HepG2 (cell line): Measurements from ENCODE around the gene PRXL2A. TPM values are rescaled to one million over a fixed set of nuclear protein-coding genes. Genes with fewer than 3 reads are reported as not detected.

Source experiments
- ATAC-seq: fragments of 200-7000 bp; cut with Tn5 transposase; 3 replicates; pipeline ENCODE4 v1.9.1; 2020; ENCODE audit warnings: mild to moderate bottlenecking, moderate library complexity
- BruUV-seq: library from RNA; stranded (reverse); fragments of 400-500 nt; replicated peaks from 2 replicates; lab custom pipeline; 2021; lab: Mats Ljungman, UMichigan
- CTCF ChIA-PET: fragments of 300-600 bp; formaldehyde crosslinking; extraction: SDS; loops from one replicate; lab custom pipeline; 2021; ENCODE audit warnings: low total read pairs, inconsistent platforms, low intra/inter-chr PET ratio; lab: Yijun Ruan, JAX
- POLR2A ChIA-PET: fragments of 350-600 bp; sonication (Branson Sonifier 250); formaldehyde crosslinking; loops from one replicate; lab custom pipeline; 2020; ENCODE audit warnings: antibody characterized with exemption, inconsistent platforms; lab: Yijun Ruan, JAX
- DNase-seq: peaks from one replicate; pipeline ENCODE4 v3.0.0-alpha.2; 2015; ENCODE audit warnings: low spot score
- FAIRE-seq: peaks from 3 replicates; lab custom pipeline; 2011; peaks lifted over from hg19 to GRCh38; lab: Jason Lieb, UNC
- H2AFZ ChIP-seq: one replicate; pipeline ENCODE4 v1.6.1; 2011; ENCODE audit warnings: low read length, inconsistent platforms
- H3K27ac ChIP-seq: fragments of 300-600 bp; 3 replicates; pipeline ENCODE4 v1.8.0; 2011; ENCODE audit warnings: mixed run types, mild to moderate bottlenecking, mixed read lengths, low read length, inconsistent platforms; ENCODE audit not compliant: insufficient read depth; ENCODE audit errors: extremely low read length
- H3K27me3 ChIP-seq, 2 experiments: fragments of 200-600 bp in 1 of 2; 2 replicates in 1 of 2; 3 replicates in 1 of 2; pipeline versions ENCODE4 v1.6.0 to v1.8.0; 2011; ENCODE audit warnings: low read length in 2 of 2, mild to moderate bottlenecking in 2 of 2, moderate library complexity in 2 of 2, inconsistent platforms in 1 of 2; ENCODE audit not compliant: insufficient read depth in 2 of 2, control insufficient read depth in 1 of 2
- H3K36me3 ChIP-seq, 2 experiments: fragments of 200-600 bp in 1 of 2; replicated peaks in 1 of 2; 2 replicates in 1 of 2; 3 replicates in 1 of 2; pipeline versions ENCODE4 v1.5.1 to v1.8.0; 2011; ENCODE audit warnings: low read length in 2 of 2, inconsistent platforms in 1 of 2; ENCODE audit not compliant: insufficient read depth in 2 of 2, control insufficient read depth in 1 of 2
- H3K4me1 ChIP-seq: 2 replicates; pipeline ENCODE4 v1.5.1; 2012; ENCODE audit warnings: low read length, inconsistent platforms; ENCODE audit not compliant: insufficient read depth
- H3K4me2 ChIP-seq: 2 replicates; pipeline ENCODE4 v1.6.0; 2011; ENCODE audit warnings: low read depth, low read length, inconsistent platforms
- H3K4me3 ChIP-seq, 3 experiments: fragments of 200-600 bp in 1 of 3; sonication (generic), shearing (Covaris generic) in 1 of 3; replicated peaks in 1 of 3; 2 replicates each; pipeline ENCODE4 v1.5.1; 2011 to 2016; ENCODE audit warnings: low read length in 3 of 3, inconsistent platforms in 2 of 3, low read depth in 2 of 3, mild to moderate bottlenecking in 2 of 3, control low read depth in 1 of 3, mixed read lengths in 1 of 3; ENCODE audit not compliant: insufficient read depth in 1 of 3
- H3K79me2 ChIP-seq: one replicate; pipeline ENCODE4 v1.6.1; 2011; ENCODE audit warnings: low read length, inconsistent platforms; ENCODE audit not compliant: insufficient read depth
- H3K9ac ChIP-seq: 2 replicates; pipeline ENCODE4 v1.6.0; 2011; ENCODE audit warnings: mild to moderate bottlenecking, low read depth, low read length, inconsistent platforms; ENCODE audit not compliant: insufficient read depth
- H3K9me3 ChIP-seq: 2 replicates; pipeline ENCODE4 v1.5.1; 2012; ENCODE audit warnings: mild to moderate bottlenecking, low read length
- H4K20me1 ChIP-seq: 2 replicates; pipeline ENCODE4 v1.6.0; 2011; ENCODE audit warnings: inconsistent platforms, mild to moderate bottlenecking, low read length, moderate library complexity; ENCODE audit not compliant: insufficient read depth
- CTCF ChIP-seq: sonication (generic); formaldehyde crosslinking; IDR thresholded peaks from 2 replicates; pipeline ENCODE4 v1.5.0; 2020; ENCODE audit warnings: mild to moderate bottlenecking, missing genetic modification reagents, moderate library complexity
- ETV6 ChIP-seq: sonication (generic); formaldehyde crosslinking; conservative IDR thresholded peaks from 2 replicates; pipeline ENCODE4 v1.4.0; 2020; ENCODE audit warnings: missing genetic modification reagents
- HNF4A ChIP-seq: sonication (generic); formaldehyde crosslinking; IDR thresholded peaks from 2 replicates; pipeline ENCODE4 v1.4.0; 2020; ENCODE audit warnings: missing genetic modification reagents
- MXI1 ChIP-seq: IDR thresholded peaks from 3 replicates; pipeline ENCODE4 v1.6.1; 2012; ENCODE audit warnings: low read depth, low read length, inconsistent platforms, borderline replicate concordance
- SMC3 ChIP-seq: IDR thresholded peaks from 2 replicates; pipeline ENCODE4 v1.6.1; 2011; ENCODE audit warnings: low read length, improper control_type of control experiment
- TGIF2 ChIP-seq: IDR thresholded peaks from 2 replicates; pipeline ENCODE4 v1.6.1; 2016; ENCODE audit warnings: control low read depth, missing compliant biosample characterization
- ZFP36 ChIP-seq: fragments of 150-350 bp; IDR thresholded peaks from 2 replicates; pipeline ENCODE4 v1.6.1; 2018; ENCODE audit warnings: borderline replicate concordance, low read length, low read depth; ENCODE audit not compliant: partially characterized antibody
- ZNF10 ChIP-seq: sonication (generic); formaldehyde crosslinking; IDR thresholded peaks from 2 replicates; pipeline ENCODE4 v1.4.0; 2020; ENCODE audit warnings: mild to moderate bottlenecking, low read depth, missing genetic modification reagents, borderline replicate concordance
- ZNF280D ChIP-seq: sonication (generic); formaldehyde crosslinking; IDR thresholded peaks from 2 replicates; pipeline ENCODE4 v1.5.1; 2020; ENCODE audit warnings: mild to moderate bottlenecking, missing genetic modification reagents
- ZNF335 ChIP-seq: sonication (generic); formaldehyde crosslinking; IDR thresholded peaks from 2 replicates; pipeline ENCODE4 v1.4.0; 2020; ENCODE audit warnings: missing genetic modification reagents
- ZNF441 ChIP-seq: sonication (generic); formaldehyde crosslinking; IDR thresholded peaks from 2 replicates; pipeline ENCODE4 v1.7.0; 2021; ENCODE audit warnings: missing genetic modification reagents, borderline replicate concordance
- ZNF605 ChIP-seq: sonication (generic); formaldehyde crosslinking; IDR thresholded peaks from 2 replicates; pipeline ENCODE4 v1.8.0; 2022; ENCODE audit warnings: mild to moderate bottlenecking, missing genetic modification reagents
- ZNF629 ChIP-seq: sonication (generic); formaldehyde crosslinking; conservative IDR thresholded peaks from 2 replicates; pipeline ENCODE4 v1.5.0; 2020; ENCODE audit warnings: missing genetic modification reagents
- ZNF687 ChIP-seq: sonication (generic); formaldehyde crosslinking; IDR thresholded peaks from 2 replicates; pipeline ENCODE4 v1.5.1; 2020; ENCODE audit warnings: mild to moderate bottlenecking, missing genetic modification reagents, moderate library complexity
- WGBS: methylation state at CpG from one replicate; pipeline ENCODE4 v1.1.6; 2017; ENCODE audit warnings: low lambda C conversion rate; 5-methylcytosine and 5-hydroxymethylcytosine counted together
- in situ Hi-C: cut with HindIII; loops from 2 replicates; pipeline ENCODE4 v1.10.0; 2017; ENCODE audit warnings: low pct_unique_long_range_greater_than_20kb; ENCODE audit not compliant: extremely low pct_ligation_motif_present
- intact Hi-C: fragments of 100-400 bp; cut with micrococcal nuclease; formaldehyde crosslinking; loops from one replicate; pipeline ENCODE4 v1.10.0; 2022; ENCODE audit not compliant: unreplicated experiment
- polyA plus RNA-seq, 8 experiments: library from polyadenylated mRNA; depleted of rRNA in 3 of 8; stranded (reverse) in 7 of 8; unstranded in 1 of 8; fragments of >200 nt; fragmentation: Illumina TruSeq in 4 of 8; extraction: Trizol in 4 of 8; gene quantifications; 2 replicates each; pipeline versions ENCODE4 v1.2.1 to v1.2.3, GENCODE V29; 2011 to 2016; ENCODE audit warnings: low read depth in 4 of 8, missing spikeins in 1 of 8, mixed read lengths in 1 of 8; ENCODE audit not compliant: insufficient read depth in 1 of 8
- total RNA-seq, 5 experiments: library from RNA; depleted of rRNA; stranded (reverse); fragments of >200 nt; fragmentation: Illumina TruSeq; extraction: Trizol; gene quantifications; 2 replicates each; pipeline ENCODE4 v1.2.3, GENCODE V29; 2016; ENCODE audit warnings: low read depth in 1 of 5

The PRXL2A gene
- total and polyA plus RNA-seq, 2 of the 13 experiments (the other 11 are each of a cell fraction or from before 2014, with no cell fraction given), result 43.9 to 79.9 TPM

DNA sequence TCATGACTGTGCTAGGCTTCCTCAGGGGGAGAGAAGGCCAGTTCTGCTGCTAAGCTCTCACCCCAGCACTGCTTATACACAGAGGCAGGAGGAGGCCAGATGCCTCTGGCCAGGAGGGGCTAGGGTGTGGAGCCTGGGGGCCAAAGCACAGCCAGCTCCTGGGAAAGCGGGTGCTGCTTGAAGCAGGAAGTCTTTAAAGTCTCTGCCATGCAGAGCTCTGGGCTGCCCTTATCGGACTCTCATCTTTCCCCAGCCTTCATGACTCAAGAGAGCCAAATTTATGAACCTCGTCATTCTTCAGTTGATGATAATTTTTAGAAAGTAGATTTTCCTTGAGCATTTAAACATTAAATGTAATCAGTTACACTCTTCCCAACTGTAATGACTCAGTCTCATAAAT is 34.5 kb downstream of the PRXL2A start (continued):
- no peak for TF ChIP-seq ZNF280D (CRISPR knock-in tag)
- TF ChIP-seq ZNF10 (CRISPR knock-in tag), result no peak
- TF ChIP-seq MXI1, result no peak
- no peak for TF ChIP-seq ETV6 (CRISPR knock-in tag)
- no peak for TF ChIP-seq ZFP36
- no peak for TF ChIP-seq TGIF2 (CRISPR knock-in tag)
- TF ChIP-seq, all 625 proteins: peak for 0

DNA sequence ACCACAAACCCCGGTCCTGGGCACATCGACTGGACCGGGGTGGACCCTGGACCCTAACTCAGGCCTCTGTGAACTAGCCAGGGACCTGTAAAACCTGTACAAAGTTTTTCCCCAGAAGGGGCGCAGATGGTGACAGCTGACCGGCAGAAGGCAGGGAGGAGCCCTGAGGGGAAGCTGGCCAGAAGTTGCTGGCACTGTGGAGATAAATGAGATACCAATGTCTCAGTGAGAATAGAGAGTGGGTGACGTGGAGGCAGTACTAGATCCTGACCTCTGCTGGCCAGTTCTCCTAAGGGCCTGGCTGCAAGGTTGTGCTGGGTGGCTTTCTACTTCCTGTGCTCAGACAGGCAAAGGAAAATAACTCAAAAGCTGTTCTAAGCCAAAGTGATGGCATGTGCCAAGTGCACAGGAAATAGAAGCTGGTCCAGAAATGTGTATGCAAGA is 35.2 kb downstream of the PRXL2A start:
- no peak for FAIRE-seq
- WGBS, result 7% methylated on average over 6 of the region's 6 CpGs
- peak; percentile 87 for ATAC-seq
- Histone ChIP-seq H3K4me1 (peaks cover 46% of the 10 kb centered on the region), H3K27ac (no peak overlapping the region), H3K36me3 (no peaks in the 10 kb centered on the region), H3K79me2 (no peaks in the 10 kb centered on the region), H3K4me3 (peak overlapping the region in 1 of 3 experiments; percentile 21; a peak in 1 of 6 replicates), H2AFZ (no peak overlapping the region), H3K9me3 (no peaks in the 10 kb centered on the region), H3K4me2 (peak overlapping the region; percentile 37), H4K20me1 (no peaks in the 10 kb centered on the region), H3K9ac (no peak overlapping the region), H3K27me3 (no peaks in the 10 kb centered on the region)
- intact Hi-C loops (loop anchor here (1.0 to 10.0 kb wide), 5 partner anchors 36 to 481 kb away; partner anchors contain the start of gene PRXL2A), in situ Hi-C loops (loop anchor here (5.0 kb wide), 1 partner anchor 56 kb away; no protein-coding TSS in a partner anchor)
- peak; percentile 41 for DNase-seq
- CTCF ChIA-PET, result interaction anchor here (0.7 to 4.5 kb wide), 6 partner anchors 59 to 86 kb away, joined by 3 to 65 read pairs (median 8); no protein-coding TSS in a partner anchor
- no TSS peak for BruUV-seq
- POLR2A ChIA-PET, result interaction anchor here (1.8 to 3.5 kb wide), 2 partner anchors 36 to 61 kb away, joined by 6 to 28 read pairs; partner anchors contain the start of gene PRXL2A
- TF ChIP-seq ZNF335 (CRISPR knock-in tag), result no peak
- TF ChIP-seq CTCF, result peak; percentile 77
- no peak for TF ChIP-seq ZNF441 (CRISPR knock-in tag)
- 0 out of 2 replicates have a peak, but pooled peaks have one; percentile 12 for TF ChIP-seq ZNF629 (CRISPR knock-in tag)
- peak; percentile 82 for TF ChIP-seq SMC3
- TF ChIP-seq HNF4A (CRISPR knock-in tag), result peak; percentile 40; the same call in 1 of the 2 replicates
- peak; percentile 29 for TF ChIP-seq ZNF687 (CRISPR knock-in tag)
- 0 out of 2 replicates have a peak, but pooled peaks have one; percentile 25 for TF ChIP-seq ZNF605
